ENCODE measurements around the gene FBXW7. TPM values are rescaled to one million over a fixed set of nuclear protein-coding genes. Genes with fewer than 3 reads are reported as not detected.

The FBXW7 gene
- total RNA-seq, 1 donor from 2014 or later: 23.3 TPM

DNA sequence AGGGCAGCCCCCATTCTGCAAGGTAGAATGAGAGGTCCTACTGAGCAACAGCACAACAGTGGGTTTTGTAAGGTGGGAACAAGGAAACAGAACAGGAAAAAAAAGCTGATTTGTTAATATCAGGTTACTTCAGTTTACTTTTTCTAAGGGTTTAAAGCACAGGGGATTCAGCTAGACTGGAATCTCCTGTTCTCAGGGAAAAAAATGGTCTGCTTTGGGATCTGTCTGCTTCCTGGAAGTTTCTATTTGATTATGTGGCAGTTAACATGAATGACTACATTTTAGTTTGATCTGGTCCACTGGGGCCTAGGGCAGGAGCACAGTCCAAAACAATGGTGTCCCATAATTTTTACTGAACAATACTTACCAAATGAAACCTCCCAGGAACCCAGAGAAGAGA, 104.6 kb downstream of the FBXW7 start:
- H3K36me3 Mint-ChIP-seq (ENCODE audit: low read depth): no peaks in the 10 kb centered on the region
- peaks cover 5% of the 10 kb centered on the region for H3K4me1 Mint-ChIP-seq (ENCODE audit: low read depth)
- H3K9me3 Mint-ChIP-seq (ENCODE audit: low read depth): peaks cover 4% of the 10 kb centered on the region
- H3K27me3 Mint-ChIP-seq (ENCODE audit: low read depth): no peaks in the 10 kb centered on the region
- H3K27ac Mint-ChIP-seq (ENCODE audit: unreplicated experiment): no peak overlapping the region
- H3K4me3 Mint-ChIP-seq (ENCODE audit: unreplicated experiment): no peak overlapping the region
- DNase-seq (ENCODE audit: low spot score): no peak
- TF ChIP-seq CTCF (IDR thresholded peaks at IDR 0.05): no peak

DNA sequence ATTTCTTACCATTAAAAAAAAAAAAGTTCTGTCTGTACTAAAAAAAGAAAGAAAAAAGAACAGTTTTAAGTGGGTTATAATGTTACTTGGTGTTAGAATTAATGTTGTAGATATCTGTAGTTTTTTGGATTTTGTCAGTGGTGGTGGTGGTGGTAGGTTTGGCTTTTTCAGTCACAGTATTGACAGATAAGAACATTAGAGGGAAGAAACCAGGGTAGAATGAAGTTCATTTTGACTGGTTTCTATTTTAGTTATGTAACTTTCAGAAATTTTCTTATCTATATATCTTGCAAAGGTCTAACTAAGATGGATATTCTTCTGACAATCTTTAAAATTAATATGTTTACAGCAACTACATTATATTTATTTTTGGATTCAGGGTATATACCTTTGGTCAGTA, 105.4 kb downstream of the FBXW7 start:
- Mint-ChIP-seq H3K4me3 (ENCODE audit: unreplicated experiment) (no peak overlapping the region), H3K27ac (ENCODE audit: unreplicated experiment) (no peak overlapping the region), H3K4me1 (ENCODE audit: low read depth) (peaks cover 5% of the 10 kb centered on the region), H3K36me3 (ENCODE audit: low read depth) (no peaks in the 10 kb centered on the region), H3K27me3 (ENCODE audit: low read depth) (no peaks in the 10 kb centered on the region), H3K9me3 (ENCODE audit: low read depth) (no peaks in the 10 kb centered on the region)
- no peak for TF ChIP-seq CTCF (IDR thresholded peaks at IDR 0.05)
- no peak for DNase-seq (ENCODE audit: low spot score)

DNA sequence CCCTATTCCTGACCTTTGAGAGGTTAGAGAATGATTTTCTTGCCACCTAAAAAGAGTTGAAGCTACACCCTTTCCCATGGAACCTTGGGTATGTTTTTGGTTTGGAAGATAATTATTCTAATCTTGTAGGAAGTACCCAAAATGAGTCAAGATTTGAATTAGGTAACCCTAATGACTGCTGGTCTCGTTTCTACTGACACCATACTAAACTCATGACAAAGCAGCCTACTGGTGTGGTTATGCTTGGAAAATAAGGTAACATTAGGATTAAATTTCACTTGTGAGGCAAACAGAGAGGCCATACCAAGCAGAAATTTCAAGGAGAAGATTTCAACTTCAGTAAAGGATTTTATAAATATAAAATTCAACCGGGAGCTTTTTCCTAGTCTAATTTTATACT, 107.9 kb downstream of the FBXW7 start:
- DNase-seq (ENCODE audit: low spot score): no peak
- peaks cover 14% of the 10 kb centered on the region for H3K4me1 Mint-ChIP-seq (ENCODE audit: low read depth)
- no peak overlapping the region for H3K27ac Mint-ChIP-seq (ENCODE audit: unreplicated experiment)
- no peaks in the 10 kb centered on the region for H3K27me3 Mint-ChIP-seq (ENCODE audit: low read depth)
- no peaks in the 10 kb centered on the region for H3K36me3 Mint-ChIP-seq (ENCODE audit: low read depth)
- TF ChIP-seq CTCF (IDR thresholded peaks at IDR 0.05): no peak
- H3K4me3 Mint-ChIP-seq (ENCODE audit: unreplicated experiment): no peak overlapping the region
- H3K9me3 Mint-ChIP-seq (ENCODE audit: low read depth): no peaks in the 10 kb centered on the region

DNA sequence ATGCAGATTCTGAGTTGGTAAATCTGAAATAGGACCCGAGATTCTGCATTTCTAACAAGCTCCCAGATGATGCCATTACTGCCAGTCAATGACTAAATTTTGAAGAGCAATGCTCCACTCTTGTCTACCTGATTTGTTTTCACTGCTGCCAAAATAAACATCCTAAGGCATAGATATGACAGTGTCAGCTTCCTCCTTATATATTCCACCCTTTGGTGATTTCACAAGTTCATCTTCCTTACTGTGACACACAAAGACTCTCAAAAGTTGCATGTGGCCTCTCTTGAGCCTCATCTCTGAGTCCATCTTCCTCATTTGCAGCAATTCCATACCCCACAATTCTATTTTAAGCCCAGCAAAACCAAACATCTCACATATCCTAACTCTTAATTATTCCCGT, 110.9 kb downstream of the FBXW7 start:
- H3K27me3 Mint-ChIP-seq (ENCODE audit: low read depth): no peaks in the 10 kb centered on the region
- no peak for TF ChIP-seq CTCF (IDR thresholded peaks at IDR 0.05)
- peaks cover 8% of the 10 kb centered on the region for H3K4me1 Mint-ChIP-seq (ENCODE audit: low read depth)

DNA sequence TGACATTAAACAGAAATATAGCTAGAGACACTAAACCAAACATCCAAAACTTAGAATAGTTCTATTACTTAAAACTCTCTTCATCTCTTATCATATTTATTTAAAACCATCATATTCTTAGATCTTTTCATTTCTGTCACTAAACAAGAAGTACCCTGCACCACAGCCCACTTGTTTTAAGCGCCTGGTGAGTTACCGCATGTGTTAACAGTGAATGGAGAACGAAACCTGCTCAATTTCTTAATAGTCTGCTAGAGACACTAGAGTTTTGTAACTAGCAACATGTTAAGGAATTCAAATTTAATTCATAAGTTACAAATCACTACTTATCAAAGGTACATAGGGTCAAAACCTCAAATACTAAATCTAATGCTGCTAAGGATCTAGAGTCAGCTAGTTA, 111.5 kb downstream of the FBXW7 start:
- no peak for TF ChIP-seq CTCF (IDR thresholded peaks at IDR 0.05)
- no peak overlapping the region for H3K27ac Mint-ChIP-seq (ENCODE audit: unreplicated experiment)
- H3K27me3 Mint-ChIP-seq (ENCODE audit: low read depth): no peaks in the 10 kb centered on the region
- DNase-seq (ENCODE audit: low spot score): no peak
- peaks cover 8% of the 10 kb centered on the region for H3K4me1 Mint-ChIP-seq (ENCODE audit: low read depth)
- no peak overlapping the region for H3K4me3 Mint-ChIP-seq (ENCODE audit: unreplicated experiment)
- no peaks in the 10 kb centered on the region for H3K36me3 Mint-ChIP-seq (ENCODE audit: low read depth)
- no peaks in the 10 kb centered on the region for H3K9me3 Mint-ChIP-seq (ENCODE audit: low read depth)

More for the DNA sequence above, 110.9 kb downstream of the FBXW7 start:
- Mint-ChIP-seq H3K27ac (ENCODE audit: unreplicated experiment) (no peak overlapping the region), H3K36me3 (ENCODE audit: low read depth) (no peaks in the 10 kb centered on the region), H3K4me3 (ENCODE audit: unreplicated experiment) (no peak overlapping the region), H3K9me3 (ENCODE audit: low read depth) (no peaks in the 10 kb centered on the region)
- DNase-seq (ENCODE audit: low spot score): no peak

All from chondrocyte (in vitro differentiated cells).